ENCODE measurements around the gene RGMB. TPM values are rescaled to one million over a fixed set of nuclear protein-coding genes. Genes with fewer than 3 reads are reported as not detected.

RGMB gene
- polyA plus RNA-seq, 3 donors, result 5.4 to 12.6 (median 5.9) TPM

Other genes starting within 250 kb of the RGMB start
- gene CHD1, start 155.3 kb downstream of the RGMB start, polyA plus RNA-seq, result 10 to 100 TPM in 2 of 3 donors, 1 to 10 TPM in 1; 6.7 to 27.3 (median 21.4) TPM

Measured in adipose tissue (tissue), 3 donors.